ENCODE measurements around the gene LLGL2.
A peak's percentile ranks its signal among the peaks of the same experiment; 100 is the strongest.

LLGL2 gene

GRCh38 chr17:75523647-75524046, 1.9 kb upstream of the LLGL2 start:
- no peak for DNase-seq

DNA sequence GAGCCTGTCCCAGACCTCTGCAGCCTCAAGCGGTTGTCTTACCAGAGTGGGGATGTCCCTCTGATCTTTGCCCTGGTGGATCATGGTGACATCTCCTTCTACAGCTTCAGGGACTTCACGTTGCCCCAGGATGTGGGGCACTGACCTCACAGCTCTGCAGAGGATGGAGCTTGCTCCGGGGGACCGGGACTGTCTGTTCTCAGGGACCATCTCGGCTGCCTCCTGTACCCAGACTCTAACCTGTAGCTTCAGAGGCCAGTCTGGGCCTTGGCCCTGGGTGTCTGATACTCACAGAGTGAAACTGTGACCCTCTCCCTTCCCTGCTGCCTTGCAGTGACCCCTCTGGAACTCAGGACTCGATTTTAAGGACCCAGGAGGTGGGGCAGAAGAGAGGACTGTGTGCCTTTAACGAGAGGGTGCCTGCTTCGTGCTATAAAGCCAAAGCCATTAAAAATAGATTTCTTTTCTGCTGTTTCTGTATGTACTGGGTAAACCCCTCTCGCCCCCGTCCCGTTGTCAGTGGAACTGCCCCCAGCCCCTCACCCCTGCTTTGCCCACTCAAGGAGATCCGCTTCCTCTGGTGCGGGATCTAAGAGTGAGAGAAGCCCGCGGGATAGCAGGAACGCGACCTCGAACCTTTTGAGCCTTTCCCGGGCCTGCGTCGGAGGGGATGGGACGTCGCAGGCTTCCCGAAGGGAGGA, 1.1 kb upstream of the LLGL2 start:
- no peak for DNase-seq

DNA sequence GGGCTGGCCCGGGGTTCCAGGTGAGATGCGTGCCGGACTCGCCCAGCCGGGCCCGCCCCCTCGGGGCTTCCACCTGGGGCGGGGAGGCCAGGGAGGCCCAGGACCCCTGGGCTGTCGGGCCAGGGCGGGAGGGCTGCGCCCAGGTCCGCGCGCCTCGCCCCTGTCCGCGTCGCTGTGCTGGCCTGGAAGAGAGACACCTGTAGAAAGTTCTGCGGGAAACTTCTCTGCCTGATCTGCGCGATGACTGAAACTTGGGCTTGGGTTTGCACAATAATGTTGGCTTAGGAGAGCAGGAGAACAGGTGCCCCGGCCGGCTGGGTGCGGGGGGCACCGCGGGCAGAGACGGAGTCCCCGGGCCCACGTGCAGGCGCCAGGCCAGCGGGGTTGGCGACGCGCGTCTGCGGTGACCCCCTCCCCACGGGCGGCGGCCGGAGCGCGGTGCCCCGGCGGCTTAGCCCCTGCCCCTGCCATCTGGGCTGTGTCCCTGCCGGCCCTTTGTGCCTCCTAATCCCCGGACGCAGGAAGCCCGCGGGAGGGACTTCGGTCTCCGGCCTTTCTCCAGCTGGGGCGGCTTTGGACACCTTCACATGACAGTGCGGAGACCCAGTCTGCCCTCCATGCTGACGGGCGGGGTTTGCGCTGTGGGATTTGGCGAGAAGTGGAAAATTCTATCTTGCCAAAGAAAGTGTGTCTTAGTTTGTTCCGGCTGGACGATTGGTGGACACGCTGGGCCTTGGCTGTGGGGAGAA, 483 bp downstream of the LLGL2 start:
- no peak for DNase-seq

- DNase-seq, result no peak
Measured at GRCh38 chr17:75526555-75527270, 1.2 kb downstream of the LLGL2 start.

DNA sequence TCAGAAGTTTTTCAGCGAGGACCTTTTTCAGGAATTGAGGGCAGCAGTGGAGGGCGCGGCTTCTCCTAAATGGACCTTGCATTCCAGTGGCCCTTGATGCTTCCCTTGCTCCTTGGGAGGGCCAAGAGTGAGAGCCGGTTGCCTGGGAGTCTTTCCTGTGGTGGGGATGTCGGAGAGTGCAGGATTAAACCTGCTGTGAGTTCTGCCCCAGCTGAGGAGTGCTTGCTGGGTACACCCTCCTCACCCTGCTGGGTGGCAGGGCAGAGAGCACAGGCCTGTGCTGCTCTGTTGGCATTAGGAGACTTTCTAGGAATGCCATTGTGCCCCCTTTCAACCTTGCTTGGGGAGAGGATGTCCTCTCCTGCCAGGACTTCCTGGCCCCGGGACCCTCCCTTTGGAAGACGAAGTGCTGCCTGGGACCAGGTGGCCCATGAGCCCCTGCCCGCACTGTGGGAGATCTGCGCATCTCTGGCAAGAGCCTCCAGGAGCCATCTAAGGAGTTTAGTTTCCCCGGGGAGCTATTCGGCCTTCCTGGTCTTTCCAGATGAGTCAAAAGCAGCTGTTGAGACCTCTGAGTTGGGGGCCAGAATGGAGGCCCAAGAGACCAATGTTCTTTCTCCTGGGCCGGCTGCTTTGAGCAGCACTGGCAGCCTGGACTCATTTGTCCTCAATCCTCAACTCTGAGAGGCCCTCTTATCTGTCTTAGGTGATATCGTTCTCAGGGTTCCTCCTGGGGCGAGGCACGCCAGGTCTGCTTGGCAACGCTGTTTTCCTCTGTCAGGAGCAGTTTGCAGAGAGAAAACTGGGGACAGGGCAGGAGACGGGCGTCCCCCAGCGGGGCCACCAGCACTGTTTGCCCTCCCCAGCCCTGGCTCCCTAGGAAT, 5.6 kb downstream of the LLGL2 start:
- no peak for DNase-seq

GRCh38 chr17:75531721-75532072, 6.2 kb downstream of the LLGL2 start:
- no peak for DNase-seq

GRCh38 chr17:75535119-75535537, 9.6 kb downstream of the LLGL2 start:
- DNase-seq, result no peak

- no peak for DNase-seq
Measured at GRCh38 chr17:75535871-75536270, 10.4 kb downstream of the LLGL2 start.

DNA sequence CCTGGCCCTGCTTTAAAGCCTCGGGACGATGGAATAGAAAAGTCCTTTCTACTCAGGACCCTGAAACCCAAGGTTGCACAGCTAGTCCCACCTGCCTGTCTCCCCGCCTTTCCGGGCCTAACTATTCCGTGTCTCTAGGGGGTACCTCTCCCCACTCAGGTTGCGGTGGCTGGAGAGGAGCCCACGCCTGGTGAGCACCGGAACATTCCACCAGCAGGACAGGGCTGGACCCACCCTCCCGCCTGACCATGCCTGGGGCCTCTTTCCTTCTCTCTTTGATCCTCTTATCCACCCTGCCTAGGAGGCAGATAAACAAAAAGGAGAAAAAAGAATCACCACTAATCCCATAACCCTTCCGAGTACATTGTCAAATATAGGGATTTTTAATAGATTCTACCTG, 10.9 kb downstream of the LLGL2 start:
- DNase-seq, result no peak

DNA sequence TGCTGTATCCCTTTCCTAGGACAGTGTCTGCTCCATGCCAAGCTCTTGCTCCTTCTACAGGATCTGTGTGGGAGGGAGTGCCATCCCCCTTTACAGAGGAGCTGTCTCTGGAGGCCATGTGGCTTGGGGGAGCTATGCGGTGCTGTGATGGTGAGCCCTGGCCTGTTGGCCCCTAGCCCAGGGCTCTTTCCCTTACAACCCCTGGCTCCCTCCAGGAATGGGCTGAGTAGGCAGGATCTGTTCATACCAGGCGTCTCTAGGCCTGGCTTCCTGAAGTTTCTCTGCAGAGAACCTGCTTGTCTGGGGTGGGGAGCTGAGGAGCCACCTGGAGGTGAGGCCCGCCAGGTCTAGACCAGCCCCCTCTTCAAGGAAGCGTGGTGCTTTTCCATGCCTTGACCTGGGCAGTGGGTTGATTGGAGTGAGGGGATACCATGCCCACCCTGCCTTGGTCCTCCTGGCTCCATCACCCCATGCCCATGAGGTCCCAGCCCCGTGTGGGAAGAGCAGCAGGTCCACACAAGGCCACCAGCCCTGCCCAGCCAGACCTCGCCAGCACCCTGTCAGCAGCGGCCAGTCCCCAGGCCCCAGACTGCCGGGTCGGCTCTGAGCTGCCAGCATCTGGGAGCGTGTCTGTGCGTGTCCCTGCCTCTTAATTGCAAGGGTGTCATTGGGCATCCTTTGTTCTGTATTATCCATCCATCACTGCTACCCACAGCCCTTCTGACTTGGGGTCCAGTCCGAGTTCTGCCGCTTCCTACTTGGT, 14.7 kb downstream of the LLGL2 start:
- no peak for DNase-seq

- no peak for DNase-seq
Measured at GRCh38 chr17:75540923-75541503, 15.5 kb downstream of the LLGL2 start.

GRCh38 chr17:75542229-75542628, 16.7 kb downstream of the LLGL2 start:
- no peak for DNase-seq

DNA sequence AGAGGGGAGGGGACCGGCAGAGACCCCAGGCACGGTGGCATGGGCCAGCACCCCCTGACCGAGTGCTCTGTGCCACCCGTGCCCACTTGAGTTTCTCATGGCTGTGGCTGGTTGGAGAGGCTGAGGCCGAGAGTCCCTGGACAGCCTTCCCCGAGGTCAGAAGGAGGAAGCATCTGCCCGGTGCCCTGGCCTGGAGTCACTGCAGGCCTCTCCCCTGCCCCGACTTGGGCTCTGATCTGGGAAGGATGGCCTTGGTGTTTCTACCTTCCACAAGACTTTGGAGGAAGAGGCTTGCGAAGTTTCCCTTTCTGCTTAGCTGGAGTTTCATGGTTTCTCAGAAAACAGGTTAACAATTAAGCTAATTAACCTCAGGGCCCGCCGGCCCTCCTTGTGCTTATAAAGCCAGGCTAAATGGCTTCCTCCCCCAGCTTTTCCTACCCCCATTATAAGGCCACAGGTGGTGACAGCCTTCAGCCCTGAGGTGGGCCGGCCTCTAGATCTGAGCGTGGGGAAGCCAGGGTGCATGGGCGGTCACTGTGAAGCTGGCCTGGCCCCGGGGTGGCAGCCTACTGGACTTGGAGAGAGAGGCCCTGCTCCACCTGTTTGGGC, 17.3 kb downstream of the LLGL2 start:
- DNase-seq, result no peak

DNA sequence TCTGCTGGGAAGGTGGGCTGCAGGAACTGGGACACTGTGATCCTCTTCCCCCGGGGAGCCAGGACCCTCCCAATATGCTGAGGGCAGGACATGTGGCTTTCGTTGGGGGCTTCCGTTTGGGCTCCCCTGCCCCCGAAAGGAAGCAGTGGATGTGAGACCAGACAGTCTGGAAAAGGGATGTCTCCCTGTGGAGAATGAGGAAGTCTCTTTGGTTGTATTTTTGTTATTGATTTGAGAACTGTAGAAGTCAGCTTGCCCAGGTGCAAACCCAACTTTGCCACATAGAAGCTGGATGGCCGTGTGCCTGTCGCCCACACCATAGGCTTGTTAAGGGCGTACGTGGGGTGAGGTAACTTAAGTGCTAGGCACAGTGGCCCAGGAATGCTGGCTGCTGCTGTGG, 18.8 kb downstream of the LLGL2 start:
- no peak for DNase-seq

DNA sequence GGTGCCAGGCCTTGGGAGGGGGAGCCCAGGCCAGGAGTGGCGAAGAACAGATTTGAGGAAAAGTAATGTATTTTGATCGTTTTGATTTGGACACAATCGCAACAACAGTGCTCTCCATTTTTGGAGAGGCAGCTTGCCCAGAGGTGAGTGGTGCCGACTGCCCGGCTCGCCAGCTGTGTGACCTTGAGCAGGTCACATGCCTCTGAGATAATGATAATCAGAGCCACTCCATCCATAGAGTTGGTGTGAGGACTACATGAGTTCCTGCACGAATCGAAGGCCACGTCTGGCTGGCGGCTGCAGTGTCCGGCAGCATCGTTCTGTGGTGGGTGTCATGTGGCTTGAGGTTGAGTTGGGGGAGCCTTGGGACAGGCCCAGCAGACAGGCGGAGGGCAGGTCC, 20.7 kb downstream of the LLGL2 start:
- DNase-seq, result no peak

- no peak for DNase-seq
Measured at GRCh38 chr17:75547091-75547490, 21.6 kb downstream of the LLGL2 start.

DNA sequence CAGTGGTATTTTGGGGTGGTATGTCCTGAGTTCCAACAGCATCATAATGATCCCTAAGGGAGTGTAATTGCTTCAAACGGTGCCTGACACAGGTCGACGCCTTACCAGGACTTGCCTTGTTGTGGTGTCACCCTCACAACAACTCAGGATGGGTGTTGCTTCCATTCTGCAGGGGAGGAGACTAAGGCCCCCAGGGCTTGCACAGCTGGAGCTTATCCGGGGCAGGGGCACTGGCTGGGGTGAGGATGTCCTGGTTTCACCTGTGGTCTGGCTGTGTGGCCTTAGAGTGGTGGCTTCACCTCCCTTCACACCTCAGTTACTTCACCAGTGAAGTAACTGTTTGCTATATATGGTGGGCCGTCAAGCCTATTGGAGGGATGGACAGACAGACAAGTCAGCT, 23.3 kb downstream of the LLGL2 start:
- DNase-seq, result no peak

DNA sequence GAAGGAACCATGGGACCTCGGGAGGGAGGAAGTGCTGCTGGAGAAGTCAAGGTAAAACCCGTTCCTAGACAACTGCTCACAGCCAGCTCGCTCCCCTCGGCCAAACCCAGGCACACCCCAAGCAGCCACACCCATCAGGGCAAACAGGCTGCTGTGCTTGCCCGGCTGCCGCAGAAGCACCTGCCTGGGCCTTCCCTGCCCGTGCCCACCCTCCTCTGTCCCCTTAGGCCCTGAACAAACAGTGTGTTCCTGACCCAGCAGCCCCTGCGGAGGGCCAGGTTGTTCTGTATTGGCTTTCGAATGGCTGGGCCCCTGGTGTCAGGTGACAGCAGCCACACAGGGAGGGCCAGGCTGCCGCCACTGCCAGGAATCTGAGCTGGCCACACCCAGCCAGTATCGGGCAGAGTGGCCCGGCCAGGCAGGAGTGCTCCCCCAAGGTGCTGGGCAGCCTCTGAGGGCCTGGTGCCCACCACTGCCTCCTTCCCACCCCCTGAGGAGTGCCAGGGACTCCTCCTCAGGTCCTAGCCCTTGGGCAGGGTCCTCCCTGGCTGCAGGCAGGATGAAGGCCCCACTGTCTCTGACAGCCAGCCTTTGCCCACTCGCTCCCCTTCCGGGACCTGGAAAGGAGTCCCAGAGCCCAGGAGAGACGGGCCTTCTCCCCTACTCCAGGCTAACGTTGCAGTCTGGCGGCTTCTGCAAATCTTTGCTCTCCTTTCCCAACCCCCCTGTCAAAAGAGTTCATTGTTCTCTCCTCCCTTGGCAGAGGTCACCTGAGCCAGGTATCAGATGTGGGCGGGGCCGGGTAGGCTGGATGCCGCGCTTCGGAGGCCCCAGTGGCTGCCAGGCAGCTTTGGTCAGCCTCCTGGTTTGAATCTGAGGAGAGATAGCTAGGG, 24.0 kb downstream of the LLGL2 start:
- peak; percentile 62 for DNase-seq

GRCh38 chr17:75550139-75550465, 24.6 kb downstream of the LLGL2 start:
- DNase-seq, result no peak

- DNase-seq, result no peak
Measured at GRCh38 chr17:75551266-75551665, 25.8 kb downstream of the LLGL2 start.
